ENCODE data around the gene PNCK.

DNA sequence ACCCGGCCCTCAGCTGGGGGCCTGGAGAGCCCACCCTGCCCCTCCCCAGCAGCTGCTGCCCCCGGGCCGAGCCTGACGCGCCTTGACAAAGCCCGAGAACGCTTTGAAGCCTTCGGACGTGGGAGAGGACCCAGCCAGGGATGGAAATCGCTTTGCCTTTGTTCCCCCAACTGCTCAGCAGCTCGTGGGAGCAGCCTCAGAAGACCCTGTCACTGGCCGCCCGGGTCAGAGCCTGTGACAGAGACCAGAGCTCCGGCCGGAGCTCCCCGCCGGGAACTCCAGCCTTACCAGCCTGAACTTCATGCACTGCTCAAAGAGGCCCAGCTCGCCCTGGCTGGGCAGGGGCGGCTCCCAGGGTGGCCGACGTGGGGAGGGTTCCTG is 11.5 kb upstream of the PNCK start:
- TF ChIP-seq POLR2A (IDR thresholded peaks at IDR 0.05; ENCODE audit: low read length) (no peak), GATA1 (IDR thresholded peaks at IDR 0.05; ENCODE audit: low read depth, low read length) (no peak)

Measured in erythroblast (primary cell).